Measurements from ENCODE around the gene CAMK1D.

DNA sequence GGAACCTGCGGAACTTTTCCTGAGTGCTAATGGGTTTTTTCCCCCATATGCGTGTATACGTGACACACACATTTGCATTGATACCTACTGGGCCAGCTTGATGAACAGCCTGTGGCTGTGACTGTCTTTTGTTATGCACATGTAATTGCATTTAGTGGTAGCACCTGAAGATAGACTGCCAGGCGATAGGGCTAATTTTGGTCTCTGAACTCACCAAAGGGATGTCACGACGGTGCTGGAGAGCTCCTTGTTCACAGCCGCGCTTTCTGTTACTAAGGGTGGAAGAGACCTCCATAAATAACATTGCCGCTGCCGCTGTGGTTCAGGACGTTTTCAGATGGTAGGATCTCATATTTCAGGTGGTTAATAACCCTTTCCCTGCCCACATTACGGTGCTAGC lies 133.2 kb downstream of the CAMK1D start:
- no peak for TF ChIP-seq POLR2A (IDR thresholded peaks at IDR 0.05)
- TF ChIP-seq, protein P1, sequence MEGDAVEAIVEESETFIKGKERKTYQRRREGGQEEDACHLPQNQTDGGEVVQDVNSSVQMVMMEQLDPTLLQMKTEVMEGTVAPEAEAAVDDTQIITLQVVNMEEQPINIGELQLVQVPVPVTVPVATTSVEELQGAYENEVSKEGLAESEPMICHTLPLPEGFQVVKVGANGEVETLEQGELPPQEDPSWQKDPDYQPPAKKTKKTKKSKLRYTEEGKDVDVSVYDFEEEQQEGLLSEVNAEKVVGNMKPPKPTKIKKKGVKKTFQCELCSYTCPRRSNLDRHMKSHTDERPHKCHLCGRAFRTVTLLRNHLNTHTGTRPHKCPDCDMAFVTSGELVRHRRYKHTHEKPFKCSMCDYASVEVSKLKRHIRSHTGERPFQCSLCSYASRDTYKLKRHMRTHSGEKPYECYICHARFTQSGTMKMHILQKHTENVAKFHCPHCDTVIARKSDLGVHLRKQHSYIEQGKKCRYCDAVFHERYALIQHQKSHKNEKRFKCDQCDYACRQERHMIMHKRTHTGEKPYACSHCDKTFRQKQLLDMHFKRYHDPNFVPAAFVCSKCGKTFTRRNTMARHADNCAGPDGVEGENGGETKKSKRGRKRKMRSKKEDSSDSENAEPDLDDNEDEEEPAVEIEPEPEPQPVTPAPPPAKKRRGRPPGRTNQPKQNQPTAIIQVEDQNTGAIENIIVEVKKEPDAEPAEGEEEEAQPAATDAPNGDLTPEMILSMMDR (IDR thresholded peaks at IDR 0.05), result no peak
